Measurements from ENCODE around the gene P3H3. TPM values are rescaled to one million over a fixed set of nuclear protein-coding genes. Genes with fewer than 3 reads are reported as not detected.

P3H3 gene
- total and polyA plus RNA-seq, 2 experiments from 2014 or later = 16.4 to 38.2 TPM

DNA sequence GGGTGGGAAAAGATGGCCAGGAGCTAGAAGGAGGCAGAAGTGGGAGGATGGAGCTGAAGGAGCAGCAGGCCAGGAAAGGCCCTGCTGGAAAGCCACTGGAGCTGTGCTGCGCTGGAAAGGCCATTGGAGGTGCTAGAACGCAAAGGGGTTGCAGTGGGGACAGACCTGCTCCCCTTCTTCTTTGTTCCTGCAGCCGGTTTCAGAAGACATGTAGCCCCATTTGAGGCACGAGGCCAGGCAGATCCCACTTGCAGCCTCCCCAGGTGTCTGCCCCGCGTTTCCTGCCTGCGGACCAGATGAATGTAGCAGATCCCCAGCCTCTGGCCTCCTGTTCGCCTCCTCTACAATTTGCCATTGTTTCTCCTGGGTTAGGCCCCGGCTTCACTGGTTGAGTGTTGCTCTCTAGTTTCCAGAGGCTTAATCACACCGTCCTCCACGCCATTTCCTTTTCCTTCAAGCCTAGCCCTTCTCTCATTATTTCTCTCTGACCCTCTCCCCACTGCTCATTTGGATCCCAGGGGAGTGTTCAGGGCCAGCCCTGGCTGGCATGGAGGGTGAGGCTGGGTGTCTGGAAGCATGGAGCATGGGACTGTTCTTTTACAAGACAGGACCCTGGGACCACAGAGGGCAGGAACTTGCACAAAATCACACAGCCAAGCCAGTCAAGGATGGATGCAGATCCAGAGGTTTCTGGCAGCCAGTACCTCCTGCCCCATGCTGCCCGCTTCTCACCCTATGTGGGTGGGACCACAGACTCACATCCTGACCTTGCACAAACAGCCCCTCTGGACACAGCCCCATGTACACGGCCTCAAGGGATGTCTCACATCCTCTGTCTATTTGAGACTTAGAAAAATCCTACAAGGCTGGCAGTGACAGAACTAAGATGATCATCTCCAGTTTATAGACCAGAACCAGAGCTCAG lies 8.8 kb upstream of the P3H3 start (continued):
- TF ChIP-seq, protein P1, sequence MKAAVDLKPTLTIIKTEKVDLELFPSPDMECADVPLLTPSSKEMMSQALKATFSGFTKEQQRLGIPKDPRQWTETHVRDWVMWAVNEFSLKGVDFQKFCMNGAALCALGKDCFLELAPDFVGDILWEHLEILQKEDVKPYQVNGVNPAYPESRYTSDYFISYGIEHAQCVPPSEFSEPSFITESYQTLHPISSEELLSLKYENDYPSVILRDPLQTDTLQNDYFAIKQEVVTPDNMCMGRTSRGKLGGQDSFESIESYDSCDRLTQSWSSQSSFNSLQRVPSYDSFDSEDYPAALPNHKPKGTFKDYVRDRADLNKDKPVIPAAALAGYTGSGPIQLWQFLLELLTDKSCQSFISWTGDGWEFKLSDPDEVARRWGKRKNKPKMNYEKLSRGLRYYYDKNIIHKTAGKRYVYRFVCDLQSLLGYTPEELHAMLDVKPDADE (IDR thresholded peaks at IDR 0.05) = no peak
- TF ChIP-seq EZH2phosphoT487 (IDR thresholded peaks at IDR 0.05; ENCODE audit: unreplicated experiment) (no peak), ZNF114 (CRISPR knock-in tag; IDR thresholded peaks at IDR 0.05) (no peak), STAT1 (IDR thresholded peaks at IDR 0.05; ENCODE audit: unreplicated experiment) (no peak), POLR2AphosphoS5 (IDR thresholded peaks at IDR 0.05; ENCODE audit: low read depth) (no peak), EZH2 (IDR thresholded peaks at IDR 0.05; ENCODE audit: low read depth, unreplicated experiment) (no peak)

DNA sequence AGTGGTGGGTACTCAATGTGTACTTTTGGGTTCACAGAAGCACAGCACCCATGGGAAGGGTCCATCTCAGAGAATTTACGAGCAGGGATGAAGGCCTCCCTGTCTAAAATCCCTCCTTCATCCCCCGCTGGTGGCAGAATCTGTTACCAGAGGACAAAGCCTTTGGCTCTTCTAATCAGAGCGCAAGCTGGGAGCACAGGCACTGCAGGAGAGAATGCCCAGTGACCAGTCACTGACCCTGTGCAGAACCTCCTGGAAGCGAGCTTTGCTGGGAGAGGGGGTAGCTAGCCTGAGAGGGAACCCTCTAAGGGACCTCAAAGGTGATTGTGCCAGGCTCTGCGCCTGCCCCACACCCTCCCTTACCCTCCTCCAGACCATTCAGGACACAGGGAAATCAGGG lies 8.0 kb upstream of the P3H3 start:
- Histone ChIP-seq H3K27me3 (ENCODE audit: insufficient read depth) (peaks cover 44% of the 10 kb centered on the region), H3K4me1 (ENCODE audit: insufficient read depth) (peaks cover 47% of the 10 kb centered on the region), H4K20me1 (replicated peaks; ENCODE audit: insufficient read depth) (no peaks in the 10 kb centered on the region), H3K4me2 (peak overlapping the region; percentile 94), H3K27ac (ENCODE audit: low read depth) (no peak overlapping the region), H3K79me2 (replicated peaks; ENCODE audit: insufficient read depth) (no peaks in the 10 kb centered on the region), H3K4me3 (no peak overlapping the region), H2AFZ (no peak overlapping the region), H3F3A (replicated peaks; ENCODE audit: low read depth) (peaks cover 12% of the 10 kb centered on the region; the same call in 1 of the 2 replicates), H3K36me3 (ENCODE audit: insufficient read depth) (no peaks in the 10 kb centered on the region), H3K9me2 (ENCODE audit: insufficient read depth) (no peaks in the 10 kb centered on the region)
- no peak overlapping the region for H3K27ac Mint-ChIP-seq
- peaks cover 59% of the 10 kb centered on the region for H3K4me1 Mint-ChIP-seq
- no peaks in the 10 kb centered on the region for H3K9me3 Mint-ChIP-seq
- no peak for TF ChIP-seq NANOG (IDR thresholded peaks at IDR 0.05; ENCODE audit: borderline replicate concordance)
- TF ChIP-seq ZNF331 (CRISPR knock-in tag; IDR thresholded peaks at IDR 0.05; ENCODE audit: low read depth) = no peak
- TF ChIP-seq, protein P2, sequence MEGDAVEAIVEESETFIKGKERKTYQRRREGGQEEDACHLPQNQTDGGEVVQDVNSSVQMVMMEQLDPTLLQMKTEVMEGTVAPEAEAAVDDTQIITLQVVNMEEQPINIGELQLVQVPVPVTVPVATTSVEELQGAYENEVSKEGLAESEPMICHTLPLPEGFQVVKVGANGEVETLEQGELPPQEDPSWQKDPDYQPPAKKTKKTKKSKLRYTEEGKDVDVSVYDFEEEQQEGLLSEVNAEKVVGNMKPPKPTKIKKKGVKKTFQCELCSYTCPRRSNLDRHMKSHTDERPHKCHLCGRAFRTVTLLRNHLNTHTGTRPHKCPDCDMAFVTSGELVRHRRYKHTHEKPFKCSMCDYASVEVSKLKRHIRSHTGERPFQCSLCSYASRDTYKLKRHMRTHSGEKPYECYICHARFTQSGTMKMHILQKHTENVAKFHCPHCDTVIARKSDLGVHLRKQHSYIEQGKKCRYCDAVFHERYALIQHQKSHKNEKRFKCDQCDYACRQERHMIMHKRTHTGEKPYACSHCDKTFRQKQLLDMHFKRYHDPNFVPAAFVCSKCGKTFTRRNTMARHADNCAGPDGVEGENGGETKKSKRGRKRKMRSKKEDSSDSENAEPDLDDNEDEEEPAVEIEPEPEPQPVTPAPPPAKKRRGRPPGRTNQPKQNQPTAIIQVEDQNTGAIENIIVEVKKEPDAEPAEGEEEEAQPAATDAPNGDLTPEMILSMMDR (conservative IDR thresholded peaks at IDR 0.05; ENCODE audit: low read depth in 2 of 2) = no peak
- no peak for TF ChIP-seq EZH2 (IDR thresholded peaks at IDR 0.05; ENCODE audit: low read depth, unreplicated experiment)
- TF ChIP-seq EZH2phosphoT487 (IDR thresholded peaks at IDR 0.05; ENCODE audit: unreplicated experiment) = no peak
- no peak for TF ChIP-seq CREB1 (CRISPR knock-in tag; IDR thresholded peaks at IDR 0.05; ENCODE audit: low read depth)
- TF ChIP-seq, protein P3, sequence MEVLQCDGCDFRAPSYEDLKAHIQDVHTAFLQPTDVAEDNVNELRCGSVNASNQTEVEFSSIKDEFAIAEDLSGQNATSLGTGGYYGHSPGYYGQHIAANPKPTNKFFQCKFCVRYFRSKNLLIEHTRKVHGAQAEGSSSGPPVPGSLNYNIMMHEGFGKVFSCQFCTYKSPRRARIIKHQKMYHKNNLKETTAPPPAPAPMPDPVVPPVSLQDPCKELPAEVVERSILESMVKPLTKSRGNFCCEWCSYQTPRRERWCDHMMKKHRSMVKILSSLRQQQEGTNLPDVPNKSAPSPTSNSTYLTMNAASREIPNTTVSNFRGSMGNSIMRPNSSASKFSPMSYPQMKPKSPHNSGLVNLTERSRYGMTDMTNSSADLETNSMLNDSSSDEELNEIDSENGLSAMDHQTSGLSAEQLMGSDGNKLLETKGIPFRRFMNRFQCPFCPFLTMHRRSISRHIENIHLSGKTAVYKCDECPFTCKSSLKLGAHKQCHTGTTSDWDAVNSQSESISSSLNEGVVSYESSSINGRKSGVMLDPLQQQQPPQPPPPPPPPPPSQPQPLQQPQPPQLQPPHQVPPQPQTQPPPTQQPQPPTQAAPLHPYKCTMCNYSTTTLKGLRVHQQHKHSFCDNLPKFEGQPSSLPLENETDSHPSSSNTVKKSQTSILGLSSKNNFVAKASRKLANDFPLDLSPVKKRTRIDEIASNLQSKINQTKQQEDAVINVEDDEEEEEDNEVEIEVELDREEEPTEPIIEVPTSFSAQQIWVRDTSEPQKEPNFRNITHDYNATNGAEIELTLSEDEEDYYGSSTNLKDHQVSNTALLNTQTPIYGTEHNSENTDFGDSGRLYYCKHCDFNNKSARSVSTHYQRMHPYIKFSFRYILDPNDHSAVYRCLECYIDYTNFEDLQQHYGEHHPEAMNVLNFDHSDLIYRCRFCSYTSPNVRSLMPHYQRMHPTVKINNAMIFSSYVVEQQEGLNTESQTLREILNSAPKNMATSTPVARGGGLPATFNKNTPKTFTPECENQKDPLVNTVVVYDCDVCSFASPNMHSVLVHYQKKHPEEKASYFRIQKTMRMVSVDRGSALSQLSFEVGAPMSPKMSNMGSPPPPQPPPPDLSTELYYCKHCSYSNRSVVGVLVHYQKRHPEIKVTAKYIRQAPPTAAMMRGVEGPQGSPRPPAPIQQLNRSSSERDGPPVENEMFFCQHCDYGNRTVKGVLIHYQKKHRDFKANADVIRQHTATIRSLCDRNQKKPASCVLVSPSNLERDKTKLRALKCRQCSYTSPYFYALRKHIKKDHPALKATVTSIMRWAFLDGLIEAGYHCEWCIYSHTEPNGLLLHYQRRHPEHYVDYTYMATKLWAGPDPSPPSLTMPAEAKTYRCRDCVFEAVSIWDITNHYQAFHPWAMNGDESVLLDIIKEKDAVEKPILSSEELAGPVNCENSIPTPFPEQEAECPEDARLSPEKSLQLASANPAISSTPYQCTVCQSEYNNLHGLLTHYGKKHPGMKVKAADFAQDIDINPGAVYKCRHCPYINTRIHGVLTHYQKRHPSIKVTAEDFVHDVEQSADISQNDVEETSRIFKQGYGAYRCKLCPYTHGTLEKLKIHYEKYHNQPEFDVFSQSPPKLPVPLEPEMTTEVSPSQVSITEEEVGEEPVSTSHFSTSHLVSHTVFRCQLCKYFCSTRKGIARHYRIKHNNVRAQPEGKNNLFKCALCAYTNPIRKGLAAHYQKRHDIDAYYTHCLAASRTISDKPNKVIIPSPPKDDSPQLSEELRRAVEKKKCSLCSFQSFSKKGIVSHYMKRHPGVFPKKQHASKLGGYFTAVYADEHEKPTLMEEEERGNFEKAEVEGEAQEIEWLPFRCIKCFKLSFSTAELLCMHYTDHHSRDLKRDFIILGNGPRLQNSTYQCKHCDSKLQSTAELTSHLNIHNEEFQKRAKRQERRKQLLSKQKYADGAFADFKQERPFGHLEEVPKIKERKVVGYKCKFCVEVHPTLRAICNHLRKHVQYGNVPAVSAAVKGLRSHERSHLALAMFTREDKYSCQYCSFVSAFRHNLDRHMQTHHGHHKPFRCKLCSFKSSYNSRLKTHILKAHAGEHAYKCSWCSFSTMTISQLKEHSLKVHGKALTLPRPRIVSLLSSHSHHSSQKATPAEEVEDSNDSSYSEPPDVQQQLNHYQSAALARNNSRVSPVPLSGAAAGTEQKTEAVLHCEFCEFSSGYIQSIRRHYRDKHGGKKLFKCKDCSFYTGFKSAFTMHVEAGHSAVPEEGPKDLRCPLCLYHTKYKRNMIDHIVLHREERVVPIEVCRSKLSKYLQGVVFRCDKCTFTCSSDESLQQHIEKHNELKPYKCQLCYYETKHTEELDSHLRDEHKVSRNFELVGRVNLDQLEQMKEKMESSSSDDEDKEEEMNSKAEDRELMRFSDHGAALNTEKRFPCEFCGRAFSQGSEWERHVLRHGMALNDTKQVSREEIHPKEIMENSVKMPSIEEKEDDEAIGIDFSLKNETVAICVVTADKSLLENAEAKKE (CRISPR knock-in tag; IDR thresholded peaks at IDR 0.05) = no peak
- TF ChIP-seq, protein P1 (IDR thresholded peaks at IDR 0.05) = no peak
- DNase-seq (ENCODE audit: low spot score) = no peak
- H3K27me3 Mint-ChIP-seq (ENCODE audit: insufficient read depth, low read depth, poor library complexity) = peaks cover 30% of the 10 kb centered on the region
- no peak for ATAC-seq
- peaks cover 6% of the 10 kb centered on the region; the same call in 2 of the 3 replicates for H3K36me3 Mint-ChIP-seq (ENCODE audit: low read depth)
- peak overlapping the region; percentile 81; the same call in 2 of the 3 replicates for H3K4me3 Mint-ChIP-seq
